ENCODE measurements around the gene CDKL4.
A peak's percentile ranks its signal among the peaks of the same experiment; 100 is the strongest.
"Not testable (repeated sequence)": the region's sequence is repeated elsewhere in the genome, so short reads cannot be mapped to it uniquely, and the experiment has no call there.

CDKL4 gene

GRCh38 chr2:39176997-39177396, 66.8 kb downstream of the CDKL4 start:
- no peak for DNase-seq

- DNase-seq, result no peak
These were observed 68.6 kb downstream of the CDKL4 start for GRCh38 chr2:39175026-39175812.

GRCh38 chr2:39174022-39174421, 69.7 kb downstream of the CDKL4 start:
- no peak for DNase-seq

GRCh38 chr2:39172047-39172706, 71.6 kb downstream of the CDKL4 start:
- DNase-seq, result not testable (repeated sequence)

- DNase-seq, result no peak
These were observed 72.1 kb downstream of the CDKL4 start for GRCh38 chr2:39171621-39172020.

GRCh38 chr2:39164089-39164488, 79.7 kb downstream of the CDKL4 start:
- no peak for DNase-seq

GRCh38 chr2:39160982-39161381, 82.8 kb downstream of the CDKL4 start:
- DNase-seq, result no peak

GRCh38 chr2:39159283-39159682, 84.5 kb downstream of the CDKL4 start:
- no peak for DNase-seq

GRCh38 chr2:39158351-39158750, 85.4 kb downstream of the CDKL4 start:
- DNase-seq, result no peak

GRCh38 chr2:39156846-39157245, 86.9 kb downstream of the CDKL4 start:
- no peak for DNase-seq

GRCh38 chr2:39156107-39156506, 87.7 kb downstream of the CDKL4 start:
- no peak for DNase-seq

GRCh38 chr2:39155573-39155972, 88.2 kb downstream of the CDKL4 start:
- not testable (repeated sequence) for DNase-seq

GRCh38 chr2:39154944-39155343, 88.8 kb downstream of the CDKL4 start:
- DNase-seq, result no peak

GRCh38 chr2:39153312-39153711, 90.5 kb downstream of the CDKL4 start:
- no peak for DNase-seq

- DNase-seq, result no peak
These were observed 91.3 kb downstream of the CDKL4 start for GRCh38 chr2:39152504-39152903.

- no peak for DNase-seq
These were observed 92.8 kb downstream of the CDKL4 start for GRCh38 chr2:39150890-39151497.

GRCh38 chr2:39150102-39150562, 93.6 kb downstream of the CDKL4 start:
- no peak for DNase-seq

- no peak for DNase-seq
These were observed 97.1 kb downstream of the CDKL4 start for GRCh38 chr2:39146630-39147029.

- no peak for DNase-seq
These were observed 97.8 kb downstream of the CDKL4 start for GRCh38 chr2:39145906-39146421.

- no peak for DNase-seq
These were observed 99.4 kb downstream of the CDKL4 start for GRCh38 chr2:39144416-39144815.

GRCh38 chr2:39142904-39143605, 100.7 kb downstream of the CDKL4 start:
- no peak for DNase-seq

GRCh38 chr2:39141334-39142271, 102.2 kb downstream of the CDKL4 start:
- DNase-seq, result peak in 1 of 2 donors; percentile 49

Data from CD4-positive, alpha-beta T cell treated with Interleukin-1 beta for 1 hour (primary cell).